HepG2 (cell line): ENCODE measurements around the gene EPB41. TPM values are rescaled to one million over a fixed set of nuclear protein-coding genes. Genes with fewer than 3 reads are reported as not detected.
A peak's percentile ranks its signal among the peaks of the same experiment; 100 is the strongest.

Experiments
- DNMT3B ChIP-seq: conservative IDR thresholded peaks from 2 replicates; pipeline ENCODE4 v1.6.1; 2016; ENCODE audit warnings: missing biosample characterization, control low read depth
- DR1 ChIP-seq: sonication (generic); formaldehyde crosslinking; IDR thresholded peaks from 2 replicates; pipeline ENCODE4 v1.8.0; 2021; ENCODE audit warnings: mild to moderate bottlenecking, missing genetic modification reagents, inconsistent platforms
- ERF ChIP-seq: IDR thresholded peaks from 2 replicates; pipeline ENCODE4 v1.6.1; 2018; ENCODE audit warnings: missing biosample characterization, missing genetic modification reagents
- FOXP1 ChIP-seq, 2 experiments: fragments of 450-650 bp in 1 of 2; IDR thresholded peaks; 2 replicates each; pipeline ENCODE4 v1.6.1; 2017 to 2018; ENCODE audit warnings: antibody characterized with exemption in 1 of 2
- HOXA5 ChIP-seq: sonication (generic); formaldehyde crosslinking; IDR thresholded peaks from 2 replicates; pipeline ENCODE4 v1.4.0; 2020; ENCODE audit warnings: missing genetic modification reagents
- KMT2B ChIP-seq: IDR thresholded peaks from 2 replicates; pipeline ENCODE4 v1.6.1; 2016; ENCODE audit warnings: missing genetic modification reagents, missing compliant biosample characterization
- PCBP2 ChIP-seq: fragments of 200-400 bp; formaldehyde crosslinking; optimal IDR thresholded peaks from 2 replicates; pipeline ENCODE3; 2018; ENCODE audit warnings: low read length, low read depth; ENCODE audit not compliant: poor library complexity, severe bottlenecking
- SMARCE1 ChIP-seq: fragments of 450-650 bp; IDR thresholded peaks from 2 replicates; pipeline ENCODE4 v1.6.1; 2017; ENCODE audit warnings: borderline replicate concordance
- ZFP82 ChIP-seq: sonication (generic); formaldehyde crosslinking; IDR thresholded peaks from 2 replicates; pipeline ENCODE4 v1.5.1; 2020; ENCODE audit warnings: mild to moderate bottlenecking, missing genetic modification reagents, borderline replicate concordance
- ZNF263 ChIP-seq: sonication (generic); formaldehyde crosslinking; IDR thresholded peaks from 2 replicates; pipeline ENCODE4 v1.4.0; 2020; ENCODE audit warnings: missing genetic modification reagents
- ZNF589 ChIP-seq: sonication (generic); formaldehyde crosslinking; conservative IDR thresholded peaks from 2 replicates; pipeline ENCODE4 v1.8.0; 2022; ENCODE audit warnings: mild to moderate bottlenecking, moderate library complexity, missing genetic modification reagents
- ZNF598 ChIP-seq: sonication (generic); formaldehyde crosslinking; IDR thresholded peaks from 2 replicates; pipeline ENCODE4 v1.5.1; 2020; ENCODE audit warnings: mild to moderate bottlenecking, missing genetic modification reagents, borderline replicate concordance
- ZNF678 ChIP-seq: sonication (generic); formaldehyde crosslinking; IDR thresholded peaks from 2 replicates; pipeline ENCODE4 v1.4.0; 2020; ENCODE audit warnings: mild to moderate bottlenecking, missing genetic modification reagents
- ZNF766 ChIP-seq: sonication (generic); formaldehyde crosslinking; IDR thresholded peaks from 2 replicates; pipeline ENCODE4 v1.5.0; 2020; ENCODE audit warnings: missing genetic modification reagents, borderline replicate concordance
- ZNF782 ChIP-seq: sonication (generic); formaldehyde crosslinking; IDR thresholded peaks from 2 replicates; pipeline ENCODE4 v1.4.0; 2020; ENCODE audit warnings: missing genetic modification reagents, mild to moderate bottlenecking, borderline replicate concordance
- polyA plus RNA-seq, 8 experiments: library from polyadenylated mRNA; depleted of rRNA in 3 of 8; stranded (reverse) in 7 of 8; unstranded in 1 of 8; fragments of >200 nt; fragmentation: Illumina TruSeq in 4 of 8; extraction: Trizol in 4 of 8; gene quantifications; 2 replicates each; pipeline versions ENCODE4 v1.2.1 to v1.2.3, GENCODE V29; 2011 to 2016; ENCODE audit warnings: low read depth in 4 of 8, missing spikeins in 1 of 8, mixed read lengths in 1 of 8; ENCODE audit not compliant: insufficient read depth in 1 of 8
- total RNA-seq, 5 experiments: library from RNA; depleted of rRNA; stranded (reverse); fragments of >200 nt; fragmentation: Illumina TruSeq; extraction: Trizol; gene quantifications; 2 replicates each; pipeline ENCODE4 v1.2.3, GENCODE V29; 2016; ENCODE audit warnings: low read depth in 1 of 5
- TF ChIP-seq, protein P1 (sequence below): sonication (generic); formaldehyde crosslinking; IDR thresholded peaks from 2 replicates; pipeline ENCODE4 v1.8.1; 2023; ENCODE audit warnings: mild to moderate bottlenecking, missing genetic modification reagents
- TF ChIP-seq, protein P2 (sequence below): sonication (generic); formaldehyde crosslinking; conservative IDR thresholded peaks from 2 replicates; pipeline ENCODE4 v1.4.0; 2020; ENCODE audit warnings: mild to moderate bottlenecking, missing genetic modification reagents, moderate library complexity
- TF ChIP-seq, protein P3 (sequence below): sonication (generic); formaldehyde crosslinking; IDR thresholded peaks from 2 replicates; pipeline ENCODE4 v1.4.0; 2020; ENCODE audit warnings: missing genetic modification reagents
- TF ChIP-seq, protein P4 (sequence below): sonication (generic); formaldehyde crosslinking; IDR thresholded peaks from 2 replicates; pipeline ENCODE4 v1.5.1; 2020; ENCODE audit warnings: mild to moderate bottlenecking, moderate library complexity, missing genetic modification reagents

Gene EPB41
- total and polyA plus RNA-seq, 2 of the 13 experiments (the other 11 are each of a cell fraction or from before 2014, with no cell fraction given) = 34.5 to 46.7 TPM

DNA sequence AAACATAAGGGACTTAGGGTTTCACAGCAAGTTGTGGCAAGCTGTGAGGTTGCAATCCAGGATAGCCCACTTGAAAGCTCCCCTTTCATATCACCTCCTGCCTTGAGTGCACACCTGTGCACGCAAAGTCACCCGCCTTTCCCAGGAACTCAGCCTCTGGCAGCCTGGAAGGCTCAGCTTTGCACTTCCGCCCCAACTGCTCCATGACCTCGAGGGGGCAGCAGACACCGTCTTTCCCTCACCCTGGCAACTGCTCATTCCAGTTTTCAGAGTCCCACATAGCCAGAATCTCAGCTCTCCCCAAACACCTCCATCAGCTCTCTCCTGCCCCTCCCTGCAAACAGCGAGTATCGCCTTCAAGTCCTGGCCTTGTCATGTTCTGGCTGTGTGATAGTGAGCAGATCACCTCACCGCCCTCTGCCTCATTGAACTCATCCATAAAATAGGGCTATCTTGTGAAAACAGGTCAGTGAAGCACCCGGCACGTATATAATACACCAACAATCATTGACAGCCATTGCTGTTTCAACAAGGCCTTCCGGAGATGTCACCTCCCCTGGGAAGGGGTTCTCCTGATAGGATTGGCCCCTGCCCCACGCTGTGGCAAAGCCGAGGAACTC is 32.2 kb upstream of the EPB41 start (continued):
- no peak for TF ChIP-seq ZNF263 (CRISPR knock-in tag)
- TF ChIP-seq, protein P1, sequence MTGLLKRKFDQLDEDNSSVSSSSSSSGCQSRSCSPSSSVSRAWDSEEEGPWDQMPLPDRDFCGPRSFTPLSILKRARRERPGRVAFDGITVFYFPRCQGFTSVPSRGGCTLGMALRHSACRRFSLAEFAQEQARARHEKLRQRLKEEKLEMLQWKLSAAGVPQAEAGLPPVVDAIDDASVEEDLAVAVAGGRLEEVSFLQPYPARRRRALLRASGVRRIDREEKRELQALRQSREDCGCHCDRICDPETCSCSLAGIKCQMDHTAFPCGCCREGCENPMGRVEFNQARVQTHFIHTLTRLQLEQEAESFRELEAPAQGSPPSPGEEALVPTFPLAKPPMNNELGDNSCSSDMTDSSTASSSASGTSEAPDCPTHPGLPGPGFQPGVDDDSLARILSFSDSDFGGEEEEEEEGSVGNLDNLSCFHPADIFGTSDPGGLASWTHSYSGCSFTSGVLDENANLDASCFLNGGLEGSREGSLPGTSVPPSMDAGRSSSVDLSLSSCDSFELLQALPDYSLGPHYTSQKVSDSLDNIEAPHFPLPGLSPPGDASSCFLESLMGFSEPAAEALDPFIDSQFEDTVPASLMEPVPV (CRISPR knock-in tag) = no peak
- no peak for TF ChIP-seq ZNF782
- no peak for TF ChIP-seq SMARCE1
- TF ChIP-seq KMT2B = peak; percentile 19; the same call in 1 of the 2 replicates
- TF ChIP-seq ZFP82 = no peak
- TF ChIP-seq ZNF766 (CRISPR knock-in tag) = no peak
- TF ChIP-seq, protein P2, sequence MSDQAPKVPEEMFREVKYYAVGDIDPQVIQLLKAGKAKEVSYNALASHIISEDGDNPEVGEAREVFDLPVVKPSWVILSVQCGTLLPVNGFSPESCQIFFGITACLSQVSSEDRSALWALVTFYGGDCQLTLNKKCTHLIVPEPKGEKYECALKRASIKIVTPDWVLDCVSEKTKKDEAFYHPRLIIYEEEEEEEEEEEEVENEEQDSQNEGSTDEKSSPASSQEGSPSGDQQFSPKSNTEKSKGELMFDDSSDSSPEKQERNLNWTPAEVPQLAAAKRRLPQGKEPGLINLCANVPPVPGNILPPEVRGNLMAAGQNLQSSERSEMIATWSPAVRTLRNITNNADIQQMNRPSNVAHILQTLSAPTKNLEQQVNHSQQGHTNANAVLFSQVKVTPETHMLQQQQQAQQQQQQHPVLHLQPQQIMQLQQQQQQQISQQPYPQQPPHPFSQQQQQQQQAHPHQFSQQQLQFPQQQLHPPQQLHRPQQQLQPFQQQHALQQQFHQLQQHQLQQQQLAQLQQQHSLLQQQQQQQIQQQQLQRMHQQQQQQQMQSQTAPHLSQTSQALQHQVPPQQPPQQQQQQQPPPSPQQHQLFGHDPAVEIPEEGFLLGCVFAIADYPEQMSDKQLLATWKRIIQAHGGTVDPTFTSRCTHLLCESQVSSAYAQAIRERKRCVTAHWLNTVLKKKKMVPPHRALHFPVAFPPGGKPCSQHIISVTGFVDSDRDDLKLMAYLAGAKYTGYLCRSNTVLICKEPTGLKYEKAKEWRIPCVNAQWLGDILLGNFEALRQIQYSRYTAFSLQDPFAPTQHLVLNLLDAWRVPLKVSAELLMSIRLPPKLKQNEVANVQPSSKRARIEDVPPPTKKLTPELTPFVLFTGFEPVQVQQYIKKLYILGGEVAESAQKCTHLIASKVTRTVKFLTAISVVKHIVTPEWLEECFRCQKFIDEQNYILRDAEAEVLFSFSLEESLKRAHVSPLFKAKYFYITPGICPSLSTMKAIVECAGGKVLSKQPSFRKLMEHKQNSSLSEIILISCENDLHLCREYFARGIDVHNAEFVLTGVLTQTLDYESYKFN (CRISPR knock-in tag) = no peak
- TF ChIP-seq ERF (CRISPR knock-in tag) = peak; percentile 97
- TF ChIP-seq ZNF598 (CRISPR knock-in tag) = peak; percentile 51; the same call in 1 of the 2 replicates
- TF ChIP-seq, protein P3, sequence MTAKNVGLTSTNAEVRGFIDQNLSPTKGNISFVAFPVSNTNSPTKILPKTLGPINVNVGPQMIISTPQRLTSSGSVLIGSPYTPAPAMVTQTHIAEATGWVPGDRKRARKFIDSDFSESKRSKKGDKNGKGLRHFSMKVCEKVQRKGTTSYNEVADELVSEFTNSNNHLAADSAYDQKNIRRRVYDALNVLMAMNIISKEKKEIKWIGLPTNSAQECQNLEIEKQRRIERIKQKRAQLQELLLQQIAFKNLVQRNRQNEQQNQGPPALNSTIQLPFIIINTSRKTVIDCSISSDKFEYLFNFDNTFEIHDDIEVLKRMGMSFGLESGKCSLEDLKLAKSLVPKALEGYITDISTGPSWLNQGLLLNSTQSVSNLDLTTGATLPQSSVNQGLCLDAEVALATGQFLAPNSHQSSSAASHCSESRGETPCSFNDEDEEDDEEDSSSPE (CRISPR knock-in tag) = no peak; the same call in 1 of the 2 replicates
- no peak for TF ChIP-seq ZNF678 (CRISPR knock-in tag)
- TF ChIP-seq ZNF589 = no peak
- TF ChIP-seq HOXA5 (CRISPR knock-in tag) = no peak
- TF ChIP-seq DNMT3B (CRISPR knock-in tag) = no peak
- no peak for TF ChIP-seq PCBP2
- no peak for TF ChIP-seq DR1
- TF ChIP-seq FOXP1 (IDR thresholded peaks at IDR 0.05) = no peak
- TF ChIP-seq FOXP1 (CRISPR knock-in tag; IDR thresholded peaks at IDR 0.05) = no peak
- TF ChIP-seq, protein P4, sequence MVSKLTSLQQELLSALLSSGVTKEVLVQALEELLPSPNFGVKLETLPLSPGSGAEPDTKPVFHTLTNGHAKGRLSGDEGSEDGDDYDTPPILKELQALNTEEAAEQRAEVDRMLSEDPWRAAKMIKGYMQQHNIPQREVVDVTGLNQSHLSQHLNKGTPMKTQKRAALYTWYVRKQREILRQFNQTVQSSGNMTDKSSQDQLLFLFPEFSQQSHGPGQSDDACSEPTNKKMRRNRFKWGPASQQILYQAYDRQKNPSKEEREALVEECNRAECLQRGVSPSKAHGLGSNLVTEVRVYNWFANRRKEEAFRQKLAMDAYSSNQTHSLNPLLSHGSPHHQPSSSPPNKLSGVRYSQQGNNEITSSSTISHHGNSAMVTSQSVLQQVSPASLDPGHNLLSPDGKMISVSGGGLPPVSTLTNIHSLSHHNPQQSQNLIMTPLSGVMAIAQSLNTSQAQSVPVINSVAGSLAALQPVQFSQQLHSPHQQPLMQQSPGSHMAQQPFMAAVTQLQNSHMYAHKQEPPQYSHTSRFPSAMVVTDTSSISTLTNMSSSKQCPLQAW (CRISPR knock-in tag) = peak; percentile 78; the same call in 1 of the 2 replicates
